GM21576 (cell line): ENCODE data around the gene RASGRF1.

ENCODE experiments used
- ATAC-seq: cut with Tn5 transposase; IDR thresholded peaks from one replicate; pipeline ENCODE4 v1.9.1; 2021; ENCODE audit warnings: mild to moderate bottlenecking, moderate library complexity; ENCODE audit not compliant: unreplicated experiment

RASGRF1 gene

GRCh38 chr15:78989701-78990240, 100.8 kb downstream of the RASGRF1 start:
- no peak for ATAC-seq

DNA sequence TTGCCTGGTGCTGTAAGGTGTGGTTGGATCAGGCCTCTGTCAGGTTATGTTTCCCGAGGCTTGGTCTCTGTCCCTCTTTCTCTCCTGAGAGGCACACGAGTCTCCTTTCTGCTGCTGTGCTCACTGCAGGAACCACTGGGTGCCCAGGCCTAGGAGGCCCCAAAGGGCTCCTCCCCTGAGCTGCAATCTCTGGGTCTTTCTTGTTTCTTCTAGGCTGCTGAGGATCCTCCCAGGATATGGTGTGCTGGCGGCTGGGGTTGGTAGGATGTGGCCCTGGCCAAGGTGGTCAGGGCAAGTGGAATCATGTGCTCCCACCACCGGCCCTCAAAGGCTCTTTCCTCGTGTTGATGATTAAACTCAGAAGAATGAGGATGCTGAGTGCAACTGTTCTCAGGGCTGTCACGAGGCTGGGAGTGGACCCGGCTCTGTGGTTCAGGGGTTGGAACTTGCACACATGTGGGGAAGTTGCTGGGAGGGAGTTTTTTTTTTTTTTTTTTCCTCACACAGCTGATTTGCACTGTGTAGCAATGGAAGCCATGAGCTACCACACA, 102.1 kb downstream of the RASGRF1 start:
- ATAC-seq: no peak

DNA sequence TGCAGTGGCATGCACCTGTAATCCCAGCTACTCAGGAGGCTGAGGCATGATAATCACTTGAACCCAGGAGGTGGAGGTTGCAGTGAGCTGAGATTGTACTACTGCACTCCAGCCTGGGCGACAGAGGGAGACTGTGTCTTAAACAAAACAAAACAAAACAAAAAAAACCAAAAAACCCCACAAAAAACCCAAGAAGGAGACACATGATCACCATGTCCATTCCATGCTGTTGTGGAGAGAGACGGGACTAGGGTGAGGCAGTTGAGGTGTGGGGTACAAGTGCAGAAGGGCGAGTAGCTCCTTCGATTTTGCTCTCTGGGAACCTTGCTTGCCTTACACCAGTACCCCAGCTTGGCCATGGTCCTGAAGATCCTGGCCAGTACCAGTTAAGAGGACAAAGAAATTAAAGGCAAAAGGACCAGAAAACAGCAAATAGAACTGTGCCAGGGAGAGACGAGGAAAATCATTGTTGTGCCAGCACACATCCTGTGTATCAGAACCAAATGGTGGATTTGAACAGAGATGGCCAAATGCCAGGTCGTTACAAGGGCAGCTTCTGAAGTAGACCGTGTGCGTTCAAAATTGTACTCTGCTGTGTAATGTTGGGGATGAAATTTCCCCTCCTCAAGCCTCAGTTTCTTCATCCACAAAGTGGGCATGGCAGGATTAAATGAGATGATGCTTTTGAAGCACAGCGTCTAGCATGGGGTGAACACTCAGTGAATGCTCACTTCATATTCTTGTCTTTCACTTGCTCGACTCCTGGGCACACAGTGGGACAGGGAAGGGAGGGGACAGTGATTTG, 102.8 kb downstream of the RASGRF1 start:
- no peak for ATAC-seq

- ATAC-seq: no peak
These were observed 104.6 kb downstream of the RASGRF1 start for GRCh38 chr15:78985859-78986475.

DNA sequence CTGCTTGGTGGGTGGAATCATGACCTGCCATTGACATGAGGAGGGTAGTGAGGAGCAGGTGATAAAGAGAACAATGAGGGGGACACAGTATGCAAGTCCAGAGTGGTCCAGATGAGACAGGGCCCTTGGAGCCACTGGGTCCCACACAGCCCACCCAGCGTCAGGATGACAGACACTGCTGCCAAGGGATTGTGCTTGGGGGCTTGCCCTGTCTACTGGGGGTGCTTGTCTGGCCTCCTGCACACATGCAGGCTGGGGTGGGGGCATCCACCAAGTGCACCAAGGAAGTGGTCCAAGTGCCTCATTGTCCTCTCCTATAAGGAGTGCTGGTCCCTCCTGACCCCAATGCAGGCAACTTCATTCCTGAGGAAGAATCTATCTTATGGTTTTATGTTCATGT, 106.5 kb downstream of the RASGRF1 start:
- no peak for ATAC-seq

GRCh38 chr15:78983146-78983918, 107.2 kb downstream of the RASGRF1 start:
- no peak for ATAC-seq

- ATAC-seq: no peak
These were observed 107.8 kb downstream of the RASGRF1 start for GRCh38 chr15:78982736-78983135.

- ATAC-seq: no peak
These were observed 108.9 kb downstream of the RASGRF1 start for GRCh38 chr15:78981532-78982313.

DNA sequence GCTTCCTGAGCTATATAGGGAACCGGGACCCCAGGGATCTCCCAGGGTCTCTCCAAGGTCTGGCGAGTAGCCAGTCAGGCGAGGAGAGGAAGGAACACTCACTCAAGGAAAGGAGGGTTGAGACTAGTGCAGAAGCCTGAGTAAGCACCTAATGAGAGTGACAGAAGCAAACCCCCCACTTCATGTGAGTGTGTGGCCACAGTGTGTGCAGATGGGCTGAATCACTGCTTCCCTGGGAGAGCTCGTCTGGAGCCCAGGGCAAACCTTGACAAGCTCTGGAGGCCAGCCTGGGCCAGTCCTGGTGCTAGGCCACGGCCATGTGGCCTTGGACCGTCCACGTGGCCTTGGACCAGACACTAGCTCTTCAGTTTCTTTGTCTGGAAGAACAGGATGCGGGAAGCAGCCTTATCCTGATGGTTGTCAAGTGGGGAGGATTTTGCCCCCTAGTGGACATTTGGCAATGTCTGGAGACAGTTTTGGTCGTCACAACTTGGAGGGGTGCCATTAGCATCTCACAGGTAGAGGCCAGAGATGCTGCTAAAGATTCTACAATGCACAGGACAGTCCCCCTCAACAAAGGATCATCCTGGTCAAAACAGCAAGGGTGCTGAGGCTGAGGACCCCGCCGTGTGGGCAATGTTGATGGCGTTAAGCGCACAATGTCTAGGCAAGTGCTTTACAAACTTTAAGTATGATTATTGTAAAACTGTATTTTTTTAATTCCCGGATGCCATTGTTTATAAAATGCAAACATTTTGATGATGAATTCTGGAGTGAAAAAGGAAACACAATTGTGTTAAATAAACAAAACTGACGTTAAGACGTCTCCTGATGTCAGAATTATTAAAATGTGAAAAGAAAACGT, 110.9 kb downstream of the RASGRF1 start:
- no peak for ATAC-seq

DNA sequence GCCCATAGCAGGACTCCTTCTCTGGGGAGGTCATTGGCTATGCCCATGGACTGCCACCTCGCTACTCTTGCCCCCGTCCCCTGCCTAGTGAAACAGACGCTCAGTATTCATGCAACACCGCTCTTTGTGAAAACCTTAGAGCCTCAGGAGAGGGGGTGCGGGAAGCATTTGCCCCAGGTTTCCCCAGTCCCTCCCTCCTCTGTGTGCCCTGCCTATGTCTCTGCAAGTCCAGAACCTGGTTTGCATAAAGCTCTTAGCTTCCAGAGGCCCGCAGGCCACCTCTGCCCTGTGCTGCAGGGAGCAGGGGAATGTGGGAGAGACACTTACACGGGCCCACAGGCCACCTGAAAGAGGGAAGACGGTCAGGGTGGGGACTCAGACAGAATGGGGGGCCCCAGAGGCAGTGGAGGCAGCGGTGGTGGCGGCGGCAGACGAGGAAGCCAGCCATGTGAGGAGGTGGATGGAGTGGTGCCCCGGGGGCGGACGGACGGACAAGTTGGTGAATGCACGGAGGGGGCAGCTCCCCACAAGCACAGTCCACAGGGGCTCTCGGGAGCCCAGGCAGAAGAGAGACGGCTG, 111.9 kb downstream of the RASGRF1 start:
- no peak for ATAC-seq

GRCh38 chr15:78977591-78978347, 112.8 kb downstream of the RASGRF1 start:
- peak; percentile 20 for ATAC-seq

GRCh38 chr15:78977091-78977571, 113.4 kb downstream of the RASGRF1 start:
- ATAC-seq: peak; percentile 46

DNA sequence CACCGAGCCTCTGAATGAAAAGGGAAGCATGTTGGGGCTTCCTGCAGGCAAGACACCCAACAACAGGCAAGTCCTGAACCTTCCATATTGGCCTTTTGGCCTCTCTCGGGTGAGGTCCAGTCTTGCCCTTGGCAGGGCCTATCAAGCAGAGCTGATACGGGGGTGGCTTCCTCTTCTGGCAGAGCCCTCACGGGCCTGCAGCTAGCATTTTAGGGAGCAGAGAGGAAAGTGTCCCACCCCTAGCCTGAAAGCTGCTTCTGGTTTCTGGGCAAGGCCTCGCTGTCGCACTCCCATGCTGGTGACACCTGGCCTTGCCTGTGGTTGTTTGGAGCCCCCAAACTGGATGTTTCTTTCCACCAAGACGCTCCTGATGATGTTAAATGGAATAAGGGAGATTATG, 113.9 kb downstream of the RASGRF1 start:
- no peak for ATAC-seq

DNA sequence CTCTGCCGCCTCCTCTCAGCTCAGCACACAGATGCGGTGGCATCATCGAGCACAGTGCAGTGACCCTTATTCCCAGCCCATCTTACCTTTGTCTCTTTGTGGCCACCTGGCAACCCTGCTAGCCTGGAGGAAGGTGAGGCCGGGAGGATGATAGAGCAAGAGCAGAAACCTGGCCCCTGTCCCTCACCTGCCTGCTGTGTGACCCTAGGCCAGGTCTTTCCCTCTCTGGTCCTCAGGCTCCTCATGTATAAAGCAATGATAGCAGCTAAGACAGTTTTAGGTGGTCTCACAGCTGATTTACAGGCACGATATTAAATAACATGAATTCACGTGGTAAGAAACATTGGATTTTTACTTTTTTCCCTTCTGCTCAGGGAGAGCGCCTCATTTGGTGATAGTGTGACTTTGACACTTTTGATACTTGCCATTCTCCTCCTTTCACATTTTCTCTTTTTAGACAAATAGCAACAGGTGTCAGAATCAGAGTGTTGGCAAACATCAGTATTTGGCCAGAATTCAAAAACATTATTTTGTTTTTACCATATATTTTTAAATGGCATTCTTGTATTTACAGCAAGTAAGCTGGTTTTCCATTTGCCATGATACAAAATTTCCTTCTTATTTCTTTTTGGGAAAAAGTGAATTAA, 116.2 kb downstream of the RASGRF1 start:
- ATAC-seq: no peak

DNA sequence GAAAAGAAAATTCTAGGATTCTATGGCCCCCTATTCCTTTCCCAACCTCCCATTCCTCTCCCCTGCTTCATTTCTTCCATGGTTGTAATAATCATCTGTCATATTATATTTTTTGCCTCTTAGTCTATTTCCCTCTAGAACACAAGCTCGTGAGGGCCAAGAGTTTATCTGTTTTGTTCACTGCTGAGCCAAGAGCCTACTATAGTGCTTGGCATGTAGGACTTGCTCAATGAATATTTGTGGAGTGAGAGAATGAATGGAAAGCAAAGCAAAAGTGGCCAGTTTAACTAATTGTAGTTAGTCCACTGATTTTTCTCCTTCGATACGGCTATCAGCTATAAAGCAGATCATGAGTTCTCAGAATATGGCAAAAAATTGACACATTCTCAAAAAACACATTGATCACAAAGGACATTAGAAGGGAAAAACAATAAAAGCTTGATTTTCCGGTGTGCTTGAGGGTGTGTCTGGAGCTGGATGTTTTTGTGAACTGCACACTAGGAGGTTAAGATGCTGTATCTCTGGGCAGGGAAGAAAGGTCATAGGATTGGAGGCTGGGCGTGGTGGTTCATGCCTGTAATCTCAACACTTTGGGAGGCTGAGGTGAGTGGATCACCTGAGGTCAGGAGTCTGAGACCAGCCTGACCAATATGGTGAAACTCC, 120.8 kb downstream of the RASGRF1 start:
- ATAC-seq: no peak

GRCh38 chr15:78968539-78969271, 121.9 kb downstream of the RASGRF1 start:
- ATAC-seq: no peak

- ATAC-seq: no peak
These were observed 122.5 kb downstream of the RASGRF1 start for GRCh38 chr15:78968114-78968513.
